BLaER1 (cell line): ENCODE results near the gene LRRC41.
"Not testable (repeated sequence)": the region's sequence is repeated elsewhere in the genome, so short reads cannot be mapped to it uniquely, and the experiment has no call there.

Source experiments
- H3K27ac ChIP-seq: shearing (Covaris generic); formaldehyde crosslinking; 2 replicates; pipeline ENCODE4 v1.8.1; 2022
- H3K27me3 ChIP-seq: shearing (Covaris generic); formaldehyde crosslinking; 2 replicates; pipeline ENCODE4 v1.8.1; 2022
- H3K36me3 ChIP-seq: shearing (Covaris generic); formaldehyde crosslinking; 2 replicates; pipeline ENCODE4 v1.8.1; 2022
- H3K4me1 ChIP-seq: shearing (Covaris generic); formaldehyde crosslinking; 2 replicates; pipeline ENCODE4 v1.8.1; 2022
- H3K4me2 ChIP-seq: shearing (Covaris generic); formaldehyde crosslinking; 2 replicates; pipeline ENCODE4 v1.8.1; 2022
- H3K4me3 ChIP-seq: shearing (Covaris generic); formaldehyde crosslinking; 2 replicates; pipeline ENCODE4 v1.8.1; 2022
- H3K9ac ChIP-seq: shearing (Covaris generic); formaldehyde crosslinking; 2 replicates; pipeline ENCODE4 v1.8.1; 2022
- H3K9me3 ChIP-seq: shearing (Covaris generic); formaldehyde crosslinking; 2 replicates; pipeline ENCODE4 v1.8.1; 2022
- H4K20me1 ChIP-seq: shearing (Covaris generic); formaldehyde crosslinking; 2 replicates; pipeline ENCODE4 v1.8.1; 2022
- Cebpa-rat ChIP-seq: shearing (Covaris generic); IDR thresholded peaks from 2 replicates; pipeline ENCODE4 v1.8.1; 2022

The LRRC41 gene

DNA sequence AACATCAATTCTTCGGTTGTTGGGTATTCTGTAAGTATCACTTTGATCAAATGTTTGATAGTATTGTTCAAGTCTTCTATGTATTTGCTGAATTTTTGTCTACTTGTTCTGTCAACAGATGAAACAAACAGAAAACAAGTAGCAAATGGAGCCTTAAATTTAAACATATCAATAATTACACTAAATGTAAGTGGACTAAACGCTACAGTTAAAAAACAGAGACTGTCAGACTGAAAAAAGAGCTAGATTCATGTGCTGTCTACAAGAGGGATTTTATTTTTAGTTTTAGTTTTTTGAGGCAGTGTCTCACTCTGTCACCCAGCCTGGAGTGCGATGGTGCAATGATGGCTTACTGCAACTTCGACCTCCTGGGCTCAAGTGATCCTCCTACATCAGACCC lies 66.5 kb downstream of the LRRC41 start:
- no peaks in the 10 kb centered on the region for H4K20me1 ChIP-seq
- no peaks in the 10 kb centered on the region for H3K36me3 ChIP-seq
- no peak overlapping the region for H3K27ac ChIP-seq
- H3K4me2 ChIP-seq, result no peak overlapping the region
- no peaks in the 10 kb centered on the region for H3K4me1 ChIP-seq
- H3K4me3 ChIP-seq, result no peak overlapping the region
- H3K27me3 ChIP-seq, result no peaks in the 10 kb centered on the region
- H3K9me3 ChIP-seq, result peaks cover 43% of the 10 kb centered on the region
- no peak for TF ChIP-seq Cebpa-rat
- H3K9ac ChIP-seq, result no peak overlapping the region

DNA sequence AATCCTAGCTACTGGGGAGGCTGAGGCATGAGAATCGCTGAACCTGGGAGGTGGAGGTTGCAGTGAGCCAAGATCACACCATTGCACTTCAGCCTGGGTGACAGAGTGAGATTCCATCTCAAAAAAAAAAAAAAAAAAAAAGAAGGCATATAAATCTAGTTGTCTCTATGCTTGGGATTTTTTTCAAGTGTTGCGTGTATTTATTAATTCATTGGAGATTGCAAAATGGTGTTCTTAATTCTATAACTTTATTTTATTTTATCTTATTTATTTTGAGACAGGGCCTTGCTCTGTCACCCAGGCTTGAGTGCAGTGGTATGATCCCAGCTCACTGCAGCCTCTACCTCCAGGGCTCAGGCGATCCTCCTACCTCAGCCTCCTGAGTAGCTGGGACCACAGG lies 72.2 kb downstream of the LRRC41 start:
- not testable (repeated sequence) for H3K9ac ChIP-seq

More for the DNA sequence above, 72.2 kb downstream of the LRRC41 start:
- H3K27ac ChIP-seq, H3K27me3 ChIP-seq, H3K4me3 ChIP-seq, H3K9me3 ChIP-seq, H3K36me3 ChIP-seq, H4K20me1 ChIP-seq, H3K4me2 ChIP-seq, H3K4me1 ChIP-seq: not testable (repeated sequence)
